Suprapubic skin (tissue), 4 donors: Measurements from ENCODE around the gene SERPINB6. TPM values are rescaled to one million over a fixed set of nuclear protein-coding genes. Genes with fewer than 3 reads are reported as not detected.
"Not testable (repeated sequence)": the region's sequence is repeated elsewhere in the genome, so short reads cannot be mapped to it uniquely, and the experiment has no call there.

Experiments used
- DNase-seq, 2 donors: peaks; one replicate each; pipeline ENCODE4 v3.0.0-alpha.2; 2019; ENCODE audit warnings: low spot score in 2 of 2
- H3K27ac ChIP-seq: fragments of 200-600 bp; sonication (generic); one replicate; pipeline ENCODE4 v1.5.1; 2019
- H3K27me3 ChIP-seq: fragments of 200-600 bp; sonication (generic); one replicate; pipeline ENCODE4 v1.5.1; 2019
- H3K36me3 ChIP-seq: fragments of 200-600 bp; sonication (generic); one replicate; pipeline ENCODE4 v1.5.1; 2019
- H3K4me1 ChIP-seq: fragments of 200-600 bp; sonication (generic); one replicate; pipeline ENCODE4 v1.5.1; 2019
- H3K4me3 ChIP-seq: fragments of 200-600 bp; sonication (generic); one replicate; pipeline ENCODE4 v1.5.1; 2019; ENCODE audit warnings: mild to moderate bottlenecking
- H3K9me3 ChIP-seq: fragments of 200-600 bp; sonication (generic); one replicate; pipeline ENCODE4 v1.5.1; 2019
- CTCF ChIP-seq, 2 donors: fragments of 200-600 bp in 1 of 2; fragments of 450-650 bp in 1 of 2; sonication (generic) in 1 of 2; IDR thresholded peaks; one replicate each; pipeline ENCODE4 v1.5.1; 2016 to 2019; ENCODE audit warnings: antibody characterized with exemption in 2 of 2, mild to moderate bottlenecking in 1 of 2, moderate library complexity in 1 of 2
- EP300 ChIP-seq: sonication (generic); formaldehyde crosslinking; IDR thresholded peaks from one replicate; pipeline ENCODE4 v1.6.1; 2017; ENCODE audit warnings: antibody characterized with exemption
- POLR2A ChIP-seq, 2 donors: fragments of 450-650 bp; IDR thresholded peaks; one replicate each; pipeline ENCODE4 v1.6.1; 2017; ENCODE audit warnings: antibody characterized with exemption in 2 of 2, mild to moderate bottlenecking in 2 of 2, moderate library complexity in 2 of 2
- POLR2AphosphoS5 ChIP-seq, 3 donors: sonication (generic); formaldehyde crosslinking; IDR thresholded peaks; one replicate each; pipeline ENCODE4 v1.6.1; 2017; ENCODE audit warnings: antibody characterized with exemption in 3 of 3
- WGBS: methylation state at CpG from one replicate; pipeline ENCODE4 v1.1.5; 2018; 5-methylcytosine and 5-hydroxymethylcytosine counted together
- total RNA-seq, 4 donors: library from RNA; depleted of rRNA; stranded (reverse); fragments of >200 nt; gene quantifications; one replicate each; pipeline ENCODE4 v1.1.0, GENCODE V29; 2016

Gene SERPINB6
- total RNA-seq, 4 donors from 2014 or later = 26.8 to 53.4 (median 36.8) TPM

GRCh38 chr6:2998249-2998997 is 27.1 kb upstream of the SERPINB6 start:
- peak overlapping the region; percentile 95 for H3K27ac ChIP-seq
- peak in 1 of 2 donors; percentile 49 for DNase-seq
- not testable (repeated sequence) for H3K9me3 ChIP-seq, H3K27me3 ChIP-seq, H3K36me3 ChIP-seq
- peak; percentile 63 to 70 for TF ChIP-seq CTCF (IDR thresholded peaks at IDR 0.05)
- WGBS = 4% methylated on average over 15 of the region's 16 CpGs
- H3K4me3 ChIP-seq = peak overlapping the region; percentile 92
- H3K4me1 ChIP-seq = peaks cover 39% of the 10 kb centered on the region

GRCh38 chr6:2993755-2994317 is 22.5 kb upstream of the SERPINB6 start:
- Histone ChIP-seq H3K4me1 (peaks cover 17% of the 10 kb centered on the region), H3K27me3 (no peaks in the 10 kb centered on the region), H3K4me3 (no peak overlapping the region), H3K9me3 (no peaks in the 10 kb centered on the region), H3K27ac (no peak overlapping the region), H3K36me3 (no peaks in the 10 kb centered on the region)
- DNase-seq = peak in 1 of 2 donors; percentile 20
- no peak for TF ChIP-seq POLR2AphosphoS5 (IDR thresholded peaks at IDR 0.05)
- no peak for TF ChIP-seq EP300
- WGBS = 96% methylated on average over 4 of the region's 4 CpGs

GRCh38 chr6:2992330-2992979 is 21.1 kb upstream of the SERPINB6 start:
- Histone ChIP-seq H3K4me3 (no peak overlapping the region), H3K27ac (no peak overlapping the region), H3K36me3 (no peaks in the 10 kb centered on the region), H3K9me3 (no peaks in the 10 kb centered on the region), H3K27me3 (no peaks in the 10 kb centered on the region), H3K4me1 (peaks cover 22% of the 10 kb centered on the region)
- peak in 1 of 2 donors; percentile 35 for DNase-seq
- WGBS = 90% methylated on average over 6 of the region's 6 CpGs
- TF ChIP-seq EP300 (no peak), POLR2AphosphoS5 (IDR thresholded peaks at IDR 0.05) (no peak), CTCF (IDR thresholded peaks at IDR 0.05) (no peak), POLR2A (IDR thresholded peaks at IDR 0.05) (no peak)

- DNase-seq = peak in 1 of 2 donors; percentile 28
- WGBS = 20% methylated on average over 10 of the region's 10 CpGs
Measured at GRCh38 chr6:2990932-2991506, 19.7 kb upstream of the SERPINB6 start.

More at GRCh38 chr6:2990932-2991506, 19.7 kb upstream of the SERPINB6 start:
- H3K27ac ChIP-seq = peak overlapping the region; percentile 94
- H3K4me3 ChIP-seq = peak overlapping the region; percentile 71
- no peaks in the 10 kb centered on the region for H3K27me3 ChIP-seq
- H3K4me1 ChIP-seq = peaks cover 33% of the 10 kb centered on the region
- H3K9me3 ChIP-seq = no peaks in the 10 kb centered on the region
- H3K36me3 ChIP-seq = no peaks in the 10 kb centered on the region
- TF ChIP-seq POLR2AphosphoS5 (IDR thresholded peaks at IDR 0.05) (no peak), CTCF (IDR thresholded peaks at IDR 0.05) (no peak), POLR2A (IDR thresholded peaks at IDR 0.05) (no peak), EP300 (no peak)
